ENCODE measurements around the gene PBX3.

GRCh38 chr9:125973547-125973946 lies 226.4 kb downstream of the PBX3 start:
- TF ChIP-seq POLR2A (conservative IDR thresholded peaks at IDR 0.05) (no peak), SP1 (CRISPR knock-in tag; IDR thresholded peaks at IDR 0.05) (no peak), CTCF (IDR thresholded peaks at IDR 0.05 in 2 of 3, conservative IDR thresholded peaks at IDR 0.05 in 1 of 3; ENCODE audit: insufficient read depth in 2 of 3, low read depth in 1 of 3, low read length in 3 of 3) (no peak), ZNF253 (CRISPR knock-in tag; conservative IDR thresholded peaks at IDR 0.05) (no peak), HNRNPL (IDR thresholded peaks at IDR 0.05; ENCODE audit: low read depth, low read length) (no peak), MCM7 (IDR thresholded peaks at IDR 0.05) (no peak), KLF1 (tag; IDR thresholded peaks at IDR 0.05) (no peak), ZFX (CRISPR knock-in tag; IDR thresholded peaks at IDR 0.05) (no peak), ZNF699 (CRISPR knock-in tag; IDR thresholded peaks at IDR 0.05; ENCODE audit: insufficient replicate concordance) (no peak), FOXJ3 (CRISPR knock-in tag; IDR thresholded peaks at IDR 0.05) (no peak), EZH2 (IDR thresholded peaks at IDR 0.05; ENCODE audit: borderline replicate concordance, low read depth, low read length) (no peak)
